GM21360 (cell line): ENCODE results near the gene CROCC2.

ENCODE experiments used
- ATAC-seq: cut with Tn5 transposase; IDR thresholded peaks from one replicate; pipeline ENCODE4 v1.9.1; 2021; ENCODE audit warnings: mild to moderate bottlenecking, moderate library complexity; ENCODE audit not compliant: unreplicated experiment

Gene CROCC2

GRCh38 chr2:240954436-240955305 lies 48.5 kb downstream of the CROCC2 start:
- no peak for ATAC-seq

DNA sequence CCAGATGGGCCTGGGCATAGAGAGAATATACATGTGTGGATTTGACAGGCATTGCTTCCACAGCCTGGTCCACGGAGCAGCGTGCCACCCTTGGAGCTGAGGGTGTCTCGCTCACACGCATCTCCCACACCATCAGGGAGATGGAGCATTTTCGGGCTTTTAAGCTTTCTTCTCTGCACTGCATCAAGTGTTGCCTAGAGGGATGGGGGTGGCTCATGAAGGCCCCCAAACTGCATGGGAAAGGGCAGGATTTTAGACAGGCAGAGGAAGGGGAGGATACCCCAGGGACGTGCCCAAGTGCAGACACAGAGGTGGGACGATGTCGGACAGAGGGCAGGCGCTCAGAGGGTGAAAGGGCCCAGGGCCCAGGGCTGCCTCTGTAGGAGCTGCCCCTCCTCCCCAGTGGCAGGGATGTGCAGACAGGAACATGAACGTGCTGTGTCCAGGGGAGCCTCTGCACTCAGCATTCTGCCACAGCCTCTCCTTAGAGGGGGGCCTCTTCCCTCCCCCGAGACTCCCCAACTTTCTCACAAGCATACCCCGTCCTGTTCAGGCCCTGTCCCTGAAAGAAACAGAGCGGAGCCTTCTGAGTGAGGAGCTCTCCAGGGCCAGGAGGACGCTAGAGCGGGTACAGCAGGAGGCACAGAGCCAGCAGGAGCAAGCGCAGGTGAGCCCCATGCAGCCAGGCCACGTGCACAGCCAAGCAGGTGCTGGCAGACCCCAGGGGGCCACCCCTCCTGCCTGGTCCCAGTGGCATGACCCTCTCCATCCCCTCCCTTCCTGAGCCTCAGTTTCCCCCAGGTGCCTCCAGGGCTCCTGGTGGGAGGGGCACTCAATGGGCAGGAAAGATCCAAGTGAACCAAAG lies 49.4 kb downstream of the CROCC2 start:
- ATAC-seq, result no peak

GRCh38 chr2:240956171-240956934 lies 50.2 kb downstream of the CROCC2 start:
- ATAC-seq, result no peak

- ATAC-seq, result no peak
These were observed 51.0 kb downstream of the CROCC2 start for GRCh38 chr2:240956935-240957655.

- no peak for ATAC-seq
These were observed 51.7 kb downstream of the CROCC2 start for GRCh38 chr2:240957656-240958365.

- no peak for ATAC-seq
These were observed 52.5 kb downstream of the CROCC2 start for GRCh38 chr2:240958366-240959213.

DNA sequence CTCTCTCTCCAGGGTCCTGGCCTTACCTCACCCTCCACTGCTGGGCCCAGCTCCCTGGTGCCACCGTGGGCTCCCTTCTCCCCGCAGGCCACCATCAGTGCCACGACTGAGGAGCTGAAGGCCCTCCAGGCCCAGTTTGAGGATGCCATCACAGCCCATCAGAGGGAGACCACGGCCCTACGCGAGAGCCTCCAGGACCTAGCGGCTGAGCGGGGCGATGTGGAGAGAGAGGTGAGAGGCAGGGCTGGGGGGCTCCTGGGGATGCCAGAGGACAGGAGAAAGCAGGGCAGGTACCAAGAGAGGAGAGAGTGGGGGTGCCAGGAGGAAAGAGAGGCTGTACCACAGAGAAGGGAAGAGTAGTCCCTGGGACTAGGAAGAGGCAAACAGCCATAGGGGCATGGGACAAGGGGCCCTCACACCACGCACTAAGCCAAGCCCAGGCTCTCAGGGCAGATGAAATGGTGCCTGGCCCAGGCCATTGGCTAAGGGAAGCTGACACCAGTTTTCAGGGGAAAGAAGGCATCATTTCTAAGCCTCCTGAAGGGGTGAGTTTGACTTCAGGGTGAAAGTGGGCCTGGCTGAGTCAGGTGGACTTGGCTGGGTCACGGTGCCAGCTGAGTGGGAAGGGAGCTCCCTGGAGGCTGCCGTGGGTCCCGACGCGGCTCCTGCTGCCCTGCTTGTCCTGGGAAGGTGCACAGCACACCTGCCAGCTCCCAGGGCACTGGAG lies 53.2 kb downstream of the CROCC2 start:
- ATAC-seq, result no peak

- ATAC-seq, result no peak
These were observed 53.8 kb downstream of the CROCC2 start for GRCh38 chr2:240959941-240960308.

DNA sequence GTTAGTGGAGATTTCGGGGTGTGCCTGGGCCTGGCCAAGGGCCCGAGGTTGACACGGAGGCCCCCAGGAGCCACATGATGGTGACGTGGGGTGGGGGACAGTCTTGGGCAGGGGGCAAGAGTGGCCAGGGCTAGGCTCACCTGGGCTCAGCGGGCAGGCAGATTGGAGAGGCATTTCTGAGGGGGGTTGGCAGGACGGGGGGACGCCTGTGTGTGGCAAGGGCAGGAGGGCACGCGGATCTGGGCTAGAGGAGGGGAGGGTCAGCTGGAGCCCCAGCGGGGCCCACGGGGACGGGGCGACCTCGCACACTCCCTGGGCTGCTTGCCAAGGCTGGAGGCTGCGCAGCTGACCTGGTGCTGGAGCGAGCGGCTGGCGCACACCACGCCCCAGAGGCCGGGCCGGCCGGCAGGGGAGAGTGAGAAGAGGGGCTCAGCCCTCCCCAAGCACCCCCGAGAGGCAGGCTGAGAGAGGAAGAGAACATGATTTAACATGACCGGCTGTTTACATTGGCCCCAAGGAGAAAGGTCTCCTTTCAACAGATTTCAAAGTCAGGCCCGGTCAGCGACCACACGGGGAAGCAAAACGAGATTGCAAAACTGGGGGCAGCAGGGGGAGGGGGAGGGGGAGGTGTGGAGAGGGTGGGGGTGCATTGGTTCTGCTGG lies 54.3 kb downstream of the CROCC2 start:
- no peak for ATAC-seq

DNA sequence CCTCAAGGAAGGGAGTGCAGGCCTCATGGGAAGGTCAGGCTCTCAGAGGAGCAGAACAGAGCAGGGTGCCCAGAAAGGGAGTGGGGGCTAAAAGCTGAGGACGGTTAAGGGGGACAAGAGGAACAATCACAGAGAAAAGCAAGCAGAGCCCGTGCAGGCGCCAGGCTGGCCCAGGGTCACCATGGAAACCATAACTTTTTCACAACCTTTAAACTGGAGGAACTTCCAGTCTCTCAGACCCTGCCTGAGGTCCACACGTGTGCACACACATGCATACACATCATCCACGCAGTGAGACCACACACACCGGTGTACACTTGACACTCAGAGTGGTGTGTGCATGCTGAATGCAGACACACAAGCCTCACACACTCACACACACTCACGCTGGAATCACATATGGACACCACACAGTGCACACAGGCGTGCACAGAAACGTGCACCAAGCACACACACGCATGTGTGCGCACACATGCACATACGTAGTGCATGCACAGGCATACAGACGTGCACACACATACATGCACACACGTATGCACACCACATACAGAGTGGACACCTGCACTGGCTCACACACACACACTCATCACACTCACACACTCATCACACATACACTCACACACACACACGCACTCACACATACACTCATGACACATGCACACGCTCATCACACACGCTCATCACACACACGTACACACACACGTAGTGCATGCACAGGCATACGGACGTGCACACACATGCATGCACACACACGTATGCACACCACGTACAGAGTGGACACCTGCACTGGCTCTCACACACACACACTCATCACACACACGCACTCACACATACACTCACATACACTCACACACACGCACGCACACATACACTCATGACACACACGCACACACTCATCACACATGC lies 55.1 kb downstream of the CROCC2 start:
- ATAC-seq, result no peak

DNA sequence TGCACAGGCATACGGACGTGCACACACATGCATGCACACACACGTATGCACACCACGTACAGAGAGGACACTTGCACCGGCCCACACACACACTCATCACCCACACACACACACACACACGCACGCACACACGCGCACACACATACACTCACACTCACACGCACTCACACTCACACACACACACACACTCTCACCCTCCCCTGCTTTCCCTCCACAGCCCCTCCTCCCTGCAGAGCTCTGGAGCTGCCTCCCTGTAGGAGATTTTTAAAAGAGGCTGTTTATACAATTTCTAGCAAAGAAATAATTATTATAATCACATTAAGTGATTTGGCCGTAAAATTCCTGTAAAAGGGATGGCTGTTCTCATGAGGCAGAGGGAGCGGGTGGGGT lies 55.8 kb downstream of the CROCC2 start:
- ATAC-seq, result no peak

- no peak for ATAC-seq
These were observed 56.3 kb downstream of the CROCC2 start for GRCh38 chr2:240962300-240963064.

- ATAC-seq, result no peak
These were observed 57.1 kb downstream of the CROCC2 start for GRCh38 chr2:240963065-240963867.

DNA sequence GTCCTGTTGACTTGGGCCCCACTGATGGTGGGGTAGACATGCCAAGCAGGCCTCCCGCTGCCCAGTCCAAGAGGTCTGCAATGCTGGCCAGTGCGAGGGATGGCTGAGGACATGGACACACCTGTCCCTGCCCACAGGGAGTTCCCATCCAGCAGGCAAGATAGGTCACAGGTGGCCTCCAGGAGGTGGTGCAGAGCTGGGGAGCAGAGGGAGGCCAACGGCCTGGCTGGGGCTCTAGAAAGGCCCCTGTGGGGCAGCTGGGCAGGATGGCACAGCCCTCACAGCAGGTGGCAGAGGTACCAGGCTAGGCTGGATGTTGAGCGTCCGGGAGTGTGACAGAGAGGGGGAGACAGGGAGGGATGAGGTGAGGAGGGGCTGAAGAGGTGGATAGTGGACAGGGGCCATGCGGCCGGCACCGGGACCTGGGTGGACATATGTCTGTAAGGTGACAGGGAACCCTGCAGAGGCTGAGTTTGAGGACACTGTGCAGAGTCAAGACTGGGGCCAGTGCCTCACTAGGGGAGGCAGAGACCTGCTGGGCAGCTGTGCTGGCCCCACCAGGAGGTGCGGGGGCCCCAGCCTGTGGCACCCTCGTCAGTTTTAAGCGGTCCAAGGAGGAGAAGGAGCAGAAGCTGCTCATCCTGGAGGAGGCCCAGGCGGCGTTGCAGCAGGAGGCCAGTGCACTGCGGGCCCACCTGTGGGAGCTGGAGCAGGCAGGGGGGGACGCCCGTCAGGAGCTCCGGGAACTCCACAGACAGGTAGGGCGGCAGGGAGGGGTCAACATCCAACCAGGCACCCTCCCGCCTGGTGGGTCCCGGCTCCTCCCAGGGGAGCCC lies 58.0 kb downstream of the CROCC2 start:
- no peak for ATAC-seq
